Measurements from ENCODE around the gene MRPS15.

DNA sequence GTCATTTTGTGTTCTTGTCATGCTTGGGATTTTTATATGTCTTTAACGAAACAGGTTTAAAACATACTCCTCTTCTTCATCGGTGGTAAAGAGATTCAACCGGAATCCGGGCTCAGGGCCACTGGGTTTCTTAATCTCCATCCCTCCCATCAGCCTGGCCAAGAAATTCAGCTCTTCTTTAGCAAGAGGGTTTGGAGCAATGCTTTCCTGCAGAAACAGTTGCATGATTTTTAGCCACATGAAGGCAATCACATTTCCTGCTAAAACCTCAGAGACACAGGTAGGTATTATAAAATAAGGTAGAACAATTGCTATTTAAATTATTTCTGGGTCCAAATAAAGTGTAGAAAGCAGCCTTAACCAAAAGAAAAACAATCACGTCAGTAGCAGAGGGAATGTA is 43.8 kb downstream of the MRPS15 start:
- TF ChIP-seq CTCF (IDR thresholded peaks at IDR 0.05) (no peak), ZFX (IDR thresholded peaks at IDR 0.05; ENCODE audit: borderline replicate concordance) (no peak)

Data from 22Rv1 (cell line).